Mucosa of rectum (tissue), 2 donors: ENCODE data around the gene PGF.

Experiments used
- H3K27ac ChIP-seq, 2 donors: one replicate each; pipeline ENCODE4 v1.7.0; 2013; ENCODE audit warnings: inconsistent platforms in 2 of 2, low read depth in 2 of 2, low read length in 2 of 2
- H3K27me3 ChIP-seq, 2 donors: one replicate each; pipeline ENCODE4 v1.7.0; 2013; ENCODE audit warnings: low read length in 2 of 2; ENCODE audit not compliant: control insufficient read depth in 2 of 2, insufficient read depth in 2 of 2
- H3K36me3 ChIP-seq, 2 donors: one replicate each; pipeline ENCODE4 v1.7.0; 2013; ENCODE audit warnings: low read length in 2 of 2; ENCODE audit not compliant: control insufficient read depth in 2 of 2, insufficient read depth in 2 of 2
- H3K4me1 ChIP-seq, 2 donors: one replicate each; pipeline ENCODE4 v1.7.0; 2013; ENCODE audit warnings: low read length in 2 of 2, mild to moderate bottlenecking in 1 of 2; ENCODE audit not compliant: control insufficient read depth in 2 of 2, insufficient read depth in 2 of 2
- H3K4me3 ChIP-seq, 2 donors: one replicate each; pipeline ENCODE4 v1.7.0; 2013; ENCODE audit warnings: low read length in 2 of 2
- H3K9ac ChIP-seq, 2 donors: one replicate each; pipeline ENCODE4 v1.7.0; 2013; ENCODE audit warnings: low read length in 2 of 2, low read depth in 1 of 2, mild to moderate bottlenecking in 1 of 2
- H3K9me3 ChIP-seq, 2 donors: one replicate each; pipeline ENCODE4 v1.7.0; 2013; ENCODE audit warnings: low read length in 2 of 2; ENCODE audit not compliant: control insufficient read depth in 2 of 2
- donor health status: healthy.
- donor health status: Normal muscosa, but diverticular disease.

Gene PGF

GRCh38 chr14:74906925-74907521 lies 48.4 kb downstream of the PGF start:
- Histone ChIP-seq H3K4me3 (no peak overlapping the region), H3K27me3 (no peaks in the 10 kb centered on the region), H3K36me3 (peaks cover 11 to 21% of the 10 kb centered on the region in 2 donors), H3K9ac (no peak overlapping the region), H3K4me1 (peaks cover 6 to 15% of the 10 kb centered on the region in 2 donors), H3K27ac (no peak overlapping the region), H3K9me3 (no peaks in the 10 kb centered on the region)

DNA sequence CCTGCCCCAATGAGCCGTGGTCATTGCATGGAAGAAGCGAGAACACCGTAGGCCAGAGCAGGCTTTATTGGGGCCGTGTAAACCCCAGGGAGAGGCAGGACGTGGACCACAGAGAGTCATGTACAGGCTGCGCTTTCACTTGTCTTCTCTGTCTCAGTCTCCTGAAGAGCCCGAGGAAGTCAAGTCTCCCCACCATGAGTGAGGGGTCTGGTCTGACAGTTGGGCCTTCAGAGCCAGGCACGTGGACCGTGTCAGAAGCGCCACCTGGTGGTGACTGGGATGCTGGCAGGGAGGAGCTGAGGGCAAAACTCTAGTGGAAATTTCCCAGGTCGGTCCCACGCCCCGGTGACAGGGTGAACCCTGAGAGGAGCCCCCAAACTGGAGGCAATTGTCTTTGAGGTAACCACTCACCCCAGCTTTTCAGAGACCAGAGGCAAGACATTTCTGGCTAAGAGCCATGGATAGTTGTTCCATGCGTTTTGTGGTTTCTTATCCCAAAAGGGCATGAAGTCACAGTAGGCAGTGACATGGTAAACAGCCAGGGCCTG lies 49.7 kb downstream of the PGF start:
- no peak overlapping the region for H3K27ac ChIP-seq
- peaks cover 6 to 15% of the 10 kb centered on the region in 2 donors for H3K4me1 ChIP-seq
- no peaks in the 10 kb centered on the region for H3K27me3 ChIP-seq
- H3K9me3 ChIP-seq, result no peaks in the 10 kb centered on the region
- no peak overlapping the region for H3K4me3 ChIP-seq
- H3K36me3 ChIP-seq, result peaks cover 25 to 34% of the 10 kb centered on the region in 2 donors
- H3K9ac ChIP-seq, result no peak overlapping the region

DNA sequence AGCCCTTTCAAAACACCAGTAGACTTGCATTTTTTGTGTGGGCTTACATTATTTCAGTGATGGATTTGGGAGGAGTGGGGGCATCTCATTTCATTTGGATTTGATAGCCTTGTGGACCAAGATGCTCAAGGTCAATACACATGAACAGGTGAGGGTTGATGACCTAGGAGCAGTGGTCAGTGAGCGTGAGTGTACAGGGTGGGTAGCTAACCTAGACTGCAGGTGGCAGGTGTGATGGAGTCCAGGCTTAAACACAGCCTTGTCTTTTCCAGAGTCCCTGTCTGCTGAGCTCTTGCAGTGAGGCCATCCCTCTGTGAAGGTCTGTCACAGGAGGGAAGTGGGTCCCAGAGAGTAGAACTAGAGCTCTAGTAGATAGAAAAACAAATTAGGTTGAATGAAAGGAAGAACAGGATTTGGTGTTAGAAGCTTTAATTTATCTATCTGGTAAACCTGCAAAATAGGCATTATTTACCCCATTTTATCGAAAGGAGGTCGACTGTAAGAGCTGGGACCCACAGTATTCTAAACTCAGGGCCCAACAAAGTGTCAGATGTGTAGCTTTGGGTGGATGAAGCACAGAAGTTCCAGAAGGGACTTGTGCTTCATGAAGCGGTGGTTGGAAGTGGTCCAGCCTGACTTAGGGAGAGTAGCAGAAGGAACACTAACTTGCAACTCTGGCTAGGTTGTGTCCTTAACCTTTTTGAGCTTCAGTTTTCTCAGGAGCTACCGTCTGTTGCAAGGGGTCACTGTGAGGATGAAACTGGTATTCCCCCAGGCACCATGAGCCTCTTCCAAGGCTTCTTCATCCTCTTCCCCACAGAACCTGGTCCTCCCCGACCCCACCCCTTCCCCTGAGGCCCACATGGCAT lies 50.5 kb downstream of the PGF start:
- Histone ChIP-seq H3K27ac (no peak overlapping the region), H3K9ac (no peak overlapping the region), H3K9me3 (no peaks in the 10 kb centered on the region), H3K36me3 (peaks cover 33 to 42% of the 10 kb centered on the region in 2 donors), H3K4me3 (no peak overlapping the region), H3K4me1 (peaks cover 6 to 15% of the 10 kb centered on the region in 2 donors), H3K27me3 (no peaks in the 10 kb centered on the region)

GRCh38 chr14:74902941-74903705 lies 52.3 kb downstream of the PGF start:
- no peak overlapping the region for H3K27ac ChIP-seq
- no peaks in the 10 kb centered on the region for H3K9me3 ChIP-seq
- no peaks in the 10 kb centered on the region for H3K27me3 ChIP-seq
- H3K9ac ChIP-seq, result no peak overlapping the region
- peaks cover 50 to 60% of the 10 kb centered on the region in 2 donors for H3K36me3 ChIP-seq
- peaks cover 6 to 15% of the 10 kb centered on the region in 2 donors for H3K4me1 ChIP-seq
- no peak overlapping the region for H3K4me3 ChIP-seq

GRCh38 chr14:74898694-74899093 lies 56.7 kb downstream of the PGF start:
- H3K36me3 ChIP-seq, result peaks cover 89 to 90% of the 10 kb centered on the region in 2 donors
- no peak overlapping the region for H3K27ac ChIP-seq
- H3K4me1 ChIP-seq, result no peaks in the 10 kb centered on the region
- H3K27me3 ChIP-seq, result no peaks in the 10 kb centered on the region
- no peaks in the 10 kb centered on the region for H3K9me3 ChIP-seq
- no peak overlapping the region for H3K9ac ChIP-seq
- H3K4me3 ChIP-seq, result no peak overlapping the region

- H3K4me3 ChIP-seq, result no peak overlapping the region
- H3K4me1 ChIP-seq, result no peaks in the 10 kb centered on the region
- H3K9me3 ChIP-seq, result no peaks in the 10 kb centered on the region
- H3K27me3 ChIP-seq, result no peaks in the 10 kb centered on the region
- no peak overlapping the region for H3K27ac ChIP-seq
- no peak overlapping the region for H3K9ac ChIP-seq
- peaks cover 93 to 94% of the 10 kb centered on the region in 2 donors for H3K36me3 ChIP-seq
Observed at GRCh38 chr14:74898083-74898482, 57.3 kb downstream of the PGF start.

DNA sequence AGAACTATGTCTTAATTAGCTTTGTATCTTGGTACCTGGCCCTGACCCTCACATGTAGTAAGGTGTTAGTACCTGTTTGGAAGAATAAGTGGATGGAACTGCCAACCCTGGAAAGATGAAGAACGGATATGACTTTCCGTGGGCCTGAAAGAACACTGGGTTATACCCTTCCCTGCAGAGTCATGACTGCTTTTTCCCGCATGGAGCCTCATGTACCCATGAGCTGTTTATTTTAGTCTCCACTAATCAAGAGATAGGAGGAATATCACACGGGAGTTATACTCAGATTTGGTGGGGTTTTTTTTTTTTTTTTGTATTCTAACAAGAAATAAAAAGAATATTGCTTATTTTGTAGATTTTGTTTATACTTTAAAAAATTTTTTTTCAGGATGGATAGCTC lies 57.8 kb downstream of the PGF start:
- Histone ChIP-seq H3K4me3 (no peak overlapping the region), H3K9me3 (no peaks in the 10 kb centered on the region), H3K36me3 (peaks cover 93 to 94% of the 10 kb centered on the region in 2 donors), H3K27me3 (no peaks in the 10 kb centered on the region), H3K9ac (no peak overlapping the region), H3K4me1 (no peaks in the 10 kb centered on the region), H3K27ac (no peak overlapping the region)

DNA sequence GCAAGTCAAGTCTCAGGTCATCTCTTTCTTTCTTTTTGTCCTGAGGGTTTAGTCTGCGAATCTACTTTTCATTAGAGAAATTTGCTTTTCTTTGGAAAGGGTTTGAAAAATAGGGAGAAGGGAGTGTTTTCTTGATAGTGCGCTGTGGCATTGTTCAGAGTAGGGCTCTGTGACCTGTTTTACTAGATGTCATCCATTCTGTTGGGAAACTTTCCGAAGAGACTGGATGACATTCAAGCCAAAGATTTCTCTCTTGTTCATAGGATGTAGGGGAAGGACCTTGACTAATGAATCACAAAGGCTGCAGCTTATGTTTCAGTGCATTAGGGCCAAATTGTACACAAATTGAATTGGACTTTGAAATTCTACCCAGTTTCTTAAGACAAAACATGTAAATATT lies 59.0 kb downstream of the PGF start:
- no peaks in the 10 kb centered on the region for H3K4me1 ChIP-seq
- H3K9ac ChIP-seq, result no peak overlapping the region
- H3K4me3 ChIP-seq, result no peak overlapping the region
- peaks cover 94% of the 10 kb centered on the region in 2 donors for H3K36me3 ChIP-seq
- no peak overlapping the region for H3K27ac ChIP-seq
- no peaks in the 10 kb centered on the region for H3K27me3 ChIP-seq
- no peaks in the 10 kb centered on the region for H3K9me3 ChIP-seq

DNA sequence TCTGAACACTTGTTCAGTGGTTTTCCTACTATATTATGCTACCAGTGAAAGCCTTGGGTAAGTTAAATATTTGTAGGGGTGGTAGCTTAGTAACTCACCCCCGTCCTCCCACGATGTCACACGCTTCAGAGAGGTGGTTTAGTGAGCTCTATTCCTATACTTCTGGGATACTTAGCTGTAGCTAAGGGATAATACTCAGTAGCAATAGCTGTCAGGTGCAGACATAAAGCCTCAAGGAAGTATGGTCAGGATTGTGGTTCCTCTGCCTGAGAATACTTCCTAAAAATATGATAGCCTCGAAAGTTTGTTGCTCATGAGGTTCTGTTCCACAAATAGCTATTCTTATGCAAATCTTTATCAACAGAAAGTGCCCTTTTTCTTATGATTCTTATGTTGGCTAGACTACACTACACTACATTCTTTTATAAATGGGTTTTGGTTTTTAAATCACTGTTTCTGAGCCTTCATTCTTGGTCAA lies 61.7 kb downstream of the PGF start:
- Histone ChIP-seq H3K4me1 (peaks cover 0 to 2% of the 10 kb centered on the region in 2 donors), H3K4me3 (no peak overlapping the region), H3K36me3 (peaks cover 83 to 86% of the 10 kb centered on the region in 2 donors), H3K9me3 (no peaks in the 10 kb centered on the region), H3K9ac (no peak overlapping the region), H3K27ac (peak overlapping the region in 1 of 2 donors; percentile 13), H3K27me3 (no peaks in the 10 kb centered on the region)
